H9 (cell line): ENCODE measurements around the gene DCUN1D5. TPM values are rescaled to one million over a fixed set of nuclear protein-coding genes. Genes with fewer than 3 reads are reported as not detected.
A peak's percentile ranks its signal among the peaks of the same experiment; 100 is the strongest.

Source experiments
- DNase-seq: peaks from one replicate; pipeline ENCODE4 v3.0.0-alpha.2; 2017
- H2AFZ ChIP-seq: one replicate; pipeline ENCODE4 v1.6.1; 2013; ENCODE audit warnings: mild to moderate bottlenecking, low read length, control low read depth, moderate library complexity
- H2AK5ac ChIP-seq: 2 replicates; pipeline ENCODE4 v1.6.1; 2013; ENCODE audit warnings: low read length, control low read depth, mixed read lengths; ENCODE audit not compliant: insufficient read length
- H2BK120ac ChIP-seq: one replicate; pipeline ENCODE4 v1.6.1; 2013; ENCODE audit warnings: low read depth, mild to moderate bottlenecking, low read length, control low read depth, inconsistent platforms; ENCODE audit not compliant: poor library complexity, severe bottlenecking
- H2BK12ac ChIP-seq: 2 replicates; pipeline ENCODE4 v1.6.1; 2013; ENCODE audit warnings: low read length, control low read depth, mixed read lengths, low read depth; ENCODE audit not compliant: insufficient read length
- H2BK15ac ChIP-seq: 2 replicates; pipeline ENCODE4 v1.6.1; 2013; ENCODE audit warnings: low read depth, low read length, control low read depth
- H2BK20ac ChIP-seq: one replicate; pipeline ENCODE4 v1.6.1; 2013; ENCODE audit warnings: low read depth, mild to moderate bottlenecking, low read length, control low read depth, inconsistent platforms; ENCODE audit not compliant: poor library complexity, severe bottlenecking
- H2BK5ac ChIP-seq: 2 replicates; pipeline ENCODE4 v1.6.1; 2013; ENCODE audit warnings: low read length, control low read depth, mixed read lengths; ENCODE audit not compliant: insufficient read length
- H3K14ac ChIP-seq: 2 replicates; pipeline ENCODE4 v1.6.1; 2013; ENCODE audit warnings: low read length, control low read depth; ENCODE audit not compliant: insufficient read depth
- H3K18ac ChIP-seq: 2 replicates; pipeline ENCODE4 v1.6.1; 2013; ENCODE audit warnings: low read depth, mild to moderate bottlenecking, mixed read lengths, low read length, control low read depth; ENCODE audit not compliant: insufficient read length
- H3K23ac ChIP-seq: 2 replicates; pipeline ENCODE4 v1.6.1; 2013; ENCODE audit warnings: low read length, control low read depth, mixed read lengths, low read depth; ENCODE audit not compliant: insufficient read length
- H3K23me2 ChIP-seq: 2 replicates; pipeline ENCODE4 v1.6.1; 2013; ENCODE audit warnings: low read depth, mild to moderate bottlenecking, mixed read lengths, low read length, control low read depth; ENCODE audit not compliant: insufficient read length, poor library complexity, severe bottlenecking
- H3K27ac ChIP-seq: 2 replicates; pipeline ENCODE4 v1.5.1; 2013; ENCODE audit warnings: low read length, control low read depth, mixed read lengths, low read depth; ENCODE audit not compliant: insufficient read length
- H3K27me3 ChIP-seq: 2 replicates; pipeline ENCODE4 v1.6.1; 2013; ENCODE audit warnings: low read length, control low read depth, inconsistent platforms; ENCODE audit not compliant: insufficient read depth
- H3K4ac ChIP-seq: 2 replicates; pipeline ENCODE4 v1.6.1; 2013; ENCODE audit warnings: low read depth, mild to moderate bottlenecking, control low read depth, inconsistent platforms, low read length, moderate library complexity
- H3K4me1 ChIP-seq: 2 replicates; pipeline ENCODE4 v1.6.1; 2013; ENCODE audit warnings: low read length, control low read depth, inconsistent platforms; ENCODE audit not compliant: insufficient read depth
- H3K4me2 ChIP-seq: 2 replicates; pipeline ENCODE4 v1.6.1; 2013; ENCODE audit warnings: low read length, control low read depth, mixed read lengths; ENCODE audit not compliant: insufficient read length, insufficient read depth
- H3K56ac ChIP-seq: 2 replicates; pipeline ENCODE4 v1.6.1; 2013; ENCODE audit warnings: low read depth, mild to moderate bottlenecking, mixed read lengths, low read length, control low read depth; ENCODE audit not compliant: insufficient read length
- H3K79me1 ChIP-seq: 2 replicates; pipeline ENCODE4 v1.6.1; 2013; ENCODE audit warnings: low read depth, mild to moderate bottlenecking, moderate library complexity, low read length, control low read depth, inconsistent platforms; ENCODE audit not compliant: insufficient read depth, poor library complexity, severe bottlenecking
- H3K79me2 ChIP-seq: 2 replicates; pipeline ENCODE4 v1.6.1; 2013; ENCODE audit warnings: low read length, control low read depth, inconsistent platforms; ENCODE audit not compliant: insufficient read depth
- H3K9ac ChIP-seq: 2 replicates; pipeline ENCODE4 v1.6.1; 2013; ENCODE audit warnings: low read length, control low read depth, mixed read lengths; ENCODE audit not compliant: insufficient read length; ENCODE audit errors: extremely low read depth
- H3K9me3 ChIP-seq: one replicate; pipeline ENCODE4 v1.6.1; 2013; ENCODE audit warnings: low read depth, low read length, inconsistent platforms; ENCODE audit not compliant: control insufficient read depth
- H3T11ph ChIP-seq: one replicate; pipeline ENCODE4 v1.6.1; 2013; ENCODE audit warnings: mild to moderate bottlenecking, low read length, control low read depth, inconsistent platforms
- H4K20me1 ChIP-seq: one replicate; pipeline ENCODE4 v1.6.1; 2013; ENCODE audit not compliant: control insufficient read depth, insufficient read length, insufficient read depth
- H4K5ac ChIP-seq: 2 replicates; pipeline ENCODE4 v1.6.1; 2013; ENCODE audit warnings: low read depth, mild to moderate bottlenecking, mixed read lengths, low read length, control low read depth; ENCODE audit not compliant: insufficient read length
- H4K8ac ChIP-seq: replicated peaks from 2 replicates; pipeline ENCODE4 v1.6.1; 2013; ENCODE audit warnings: low read length, control low read depth, mixed read lengths, low read depth; ENCODE audit not compliant: insufficient read length
- H4K91ac ChIP-seq: 2 replicates; pipeline ENCODE4 v1.6.1; 2013; ENCODE audit warnings: low read depth, mild to moderate bottlenecking, moderate library complexity, mixed read lengths, low read length, control low read depth; ENCODE audit not compliant: insufficient read length
- H3K27ac Mint-ChIP-seq, 3 experiments: 2 replicates in 2 of 3; 3 replicates in 1 of 3; pipeline ENCODE4 v1.8.0; 2020 to 2021; ENCODE audit warnings: mixed read lengths in 3 of 3, mild to moderate bottlenecking in 1 of 3, moderate library complexity in 1 of 3
- H3K27me3 Mint-ChIP-seq: 2 replicates; pipeline ENCODE4 v1.8.0; 2021; ENCODE audit warnings: low read depth, mild to moderate bottlenecking, moderate library complexity, mixed read lengths
- H3K36me3 Mint-ChIP-seq, 3 experiments: 2 replicates in 2 of 3; 3 replicates in 1 of 3; pipeline ENCODE4 v1.8.0; 2020 to 2021; ENCODE audit warnings: low read depth in 3 of 3, mixed read lengths in 3 of 3; ENCODE audit not compliant: insufficient read depth in 1 of 3
- H3K4me1 Mint-ChIP-seq, 2 experiments: 2 replicates each; pipeline ENCODE4 v1.8.0; 2020; ENCODE audit warnings: mixed read lengths in 2 of 2
- H3K4me3 Mint-ChIP-seq, 2 experiments: 2 replicates in 1 of 2; 3 replicates in 1 of 2; pipeline ENCODE4 v1.8.0; 2020 to 2021; ENCODE audit warnings: mild to moderate bottlenecking in 2 of 2, mixed read lengths in 2 of 2, moderate library complexity in 1 of 2
- H3K9me3 Mint-ChIP-seq, 2 experiments: 2 replicates in 1 of 2; 3 replicates in 1 of 2; pipeline ENCODE4 v1.8.0; 2020; ENCODE audit warnings: mild to moderate bottlenecking in 2 of 2, mixed read lengths in 2 of 2, moderate library complexity in 1 of 2
- CTCF ChIP-seq: fragments of 200-600 bp; sonication (generic); conservative IDR thresholded peaks from 3 replicates; pipeline ENCODE4 v1.8.0; 2021; ENCODE audit warnings: antibody characterized with exemption, mild to moderate bottlenecking
- WGBS: extraction: QIAGEN DNeasy Blood & Tissue Kit; methylation state at CpG from one replicate; pipeline ENCODE4 v1.1.7; 2013; ENCODE audit warnings: missing lambda C conversion rate, low lambda C conversion rate, mixed read lengths; ENCODE audit not compliant: insufficient read length; ENCODE audit errors: extremely low coverage; 5-methylcytosine and 5-hydroxymethylcytosine counted together
- total RNA-seq: library from RNA; stranded (reverse); gene quantifications from 2 replicates; pipeline ENCODE4 v1.2.1, GENCODE V29; 2021

DCUN1D5 gene
- total RNA-seq, 1 experiment from 2014 or later, result 86.7 TPM

GRCh38 chr11:103085758-103086365 is 6.1 kb downstream of the DCUN1D5 start:
- H2AFZ ChIP-seq, result no peak overlapping the region
- no peak for TF ChIP-seq CTCF
- H3K79me2 ChIP-seq, result peaks cover 20% of the 10 kb centered on the region; the same call in 1 of the 2 replicates
- Mint-ChIP-seq H3K9me3 (no peaks in the 10 kb centered on the region), H3K4me1 (peaks cover 9 to 11% of the 10 kb centered on the region in 2 experiments), H3K4me3 (no peak overlapping the region), H3K27me3 (no peaks in the 10 kb centered on the region), H3K36me3 (peaks cover 19 to 66% (median 39%) of the 10 kb centered on the region in 3 experiments; a peak in 6 of 7 replicates), H3K27ac (peak overlapping the region in 1 of 3 experiments; percentile 75; a peak in 2 of 7 replicates)
- no peak overlapping the region for H3K4ac ChIP-seq
- H4K5ac ChIP-seq, result no peak overlapping the region
- H4K8ac ChIP-seq, result no peak overlapping the region
- H2BK5ac ChIP-seq, result no peak overlapping the region
- no peak overlapping the region for H3T11ph ChIP-seq
- H3K18ac ChIP-seq, result no peak overlapping the region
- WGBS, result no CpG with 5 or more reads among the region's 1 CpG
- H3K79me1 ChIP-seq, result no peaks in the 10 kb centered on the region
- no peak overlapping the region for H3K56ac ChIP-seq
- no peak overlapping the region for H2BK120ac ChIP-seq
- H2BK20ac ChIP-seq, result no peak overlapping the region
- H3K4me1 ChIP-seq, result no peaks in the 10 kb centered on the region
- H3K27me3 ChIP-seq, result no peaks in the 10 kb centered on the region
- H3K14ac ChIP-seq, result no peak overlapping the region
- H4K20me1 ChIP-seq, result no peaks in the 10 kb centered on the region
- H2BK15ac ChIP-seq, result no peak overlapping the region
- no peak overlapping the region for H3K9ac ChIP-seq
- no peak overlapping the region for H3K23ac ChIP-seq
- H2AK5ac ChIP-seq, result no peak overlapping the region
- H3K23me2 ChIP-seq, result peaks cover under 1% of the 10 kb centered on the region
- H3K27ac ChIP-seq, result no peak overlapping the region
- no peaks in the 10 kb centered on the region for H3K9me3 ChIP-seq
- no peak for DNase-seq
- H4K91ac ChIP-seq, result no peak overlapping the region
- no peak overlapping the region for H2BK12ac ChIP-seq
- no peak overlapping the region for H3K4me2 ChIP-seq
